ENCODE data around the gene KIAA1549.

DNA sequence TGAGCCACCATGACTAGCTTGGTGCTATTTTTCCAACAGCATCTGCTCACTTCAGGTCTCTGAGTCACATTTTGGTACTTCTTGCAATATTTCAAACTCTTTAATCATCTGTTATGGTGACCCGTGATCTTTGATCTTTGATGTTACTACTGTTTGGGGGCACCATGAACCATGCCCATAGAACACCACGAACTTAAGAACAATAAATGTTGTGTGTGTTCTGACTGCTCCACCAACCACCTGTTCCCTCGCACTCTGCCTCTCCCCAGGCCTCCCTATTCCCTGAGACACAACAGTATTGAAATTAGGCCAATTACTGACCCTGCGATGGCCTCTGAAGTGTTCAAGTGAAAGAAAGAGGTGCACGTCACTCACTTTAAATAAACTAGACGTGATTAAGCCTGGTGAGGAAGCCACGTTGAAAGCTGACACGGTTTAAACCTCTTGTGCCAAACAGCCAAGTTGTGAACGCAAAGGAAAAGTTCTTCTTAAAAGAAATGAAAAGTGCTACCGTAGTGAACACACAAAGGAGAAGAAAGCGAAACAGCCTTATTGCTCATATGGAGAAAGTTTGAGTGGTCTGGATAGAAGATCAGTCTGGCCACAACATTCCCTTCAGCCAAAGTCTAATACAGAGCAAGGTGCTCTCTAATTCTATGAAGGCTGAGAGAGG is 156.0 kb downstream of the KIAA1549 start:
- TF ChIP-seq, protein P1, sequence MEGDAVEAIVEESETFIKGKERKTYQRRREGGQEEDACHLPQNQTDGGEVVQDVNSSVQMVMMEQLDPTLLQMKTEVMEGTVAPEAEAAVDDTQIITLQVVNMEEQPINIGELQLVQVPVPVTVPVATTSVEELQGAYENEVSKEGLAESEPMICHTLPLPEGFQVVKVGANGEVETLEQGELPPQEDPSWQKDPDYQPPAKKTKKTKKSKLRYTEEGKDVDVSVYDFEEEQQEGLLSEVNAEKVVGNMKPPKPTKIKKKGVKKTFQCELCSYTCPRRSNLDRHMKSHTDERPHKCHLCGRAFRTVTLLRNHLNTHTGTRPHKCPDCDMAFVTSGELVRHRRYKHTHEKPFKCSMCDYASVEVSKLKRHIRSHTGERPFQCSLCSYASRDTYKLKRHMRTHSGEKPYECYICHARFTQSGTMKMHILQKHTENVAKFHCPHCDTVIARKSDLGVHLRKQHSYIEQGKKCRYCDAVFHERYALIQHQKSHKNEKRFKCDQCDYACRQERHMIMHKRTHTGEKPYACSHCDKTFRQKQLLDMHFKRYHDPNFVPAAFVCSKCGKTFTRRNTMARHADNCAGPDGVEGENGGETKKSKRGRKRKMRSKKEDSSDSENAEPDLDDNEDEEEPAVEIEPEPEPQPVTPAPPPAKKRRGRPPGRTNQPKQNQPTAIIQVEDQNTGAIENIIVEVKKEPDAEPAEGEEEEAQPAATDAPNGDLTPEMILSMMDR (conservative IDR thresholded peaks at IDR 0.05; ENCODE audit: low read depth, low read length) = no peak
- no peak for TF ChIP-seq MXI1 (IDR thresholded peaks at IDR 0.05; ENCODE audit: borderline replicate concordance, low read depth, low read length)
- no peak for TF ChIP-seq POLR2A (IDR thresholded peaks at IDR 0.05; ENCODE audit: low read depth, low read length)
- TF ChIP-seq RAD21 (IDR thresholded peaks at IDR 0.05; ENCODE audit: low read length) = no peak
